Measurements from ENCODE around the gene FBXO21. TPM values are rescaled to one million over a fixed set of nuclear protein-coding genes. Genes with fewer than 3 reads are reported as not detected.

The FBXO21 gene
- total RNA-seq, 2 experiments from 2014 or later: 34.4 to 60.8 TPM

DNA sequence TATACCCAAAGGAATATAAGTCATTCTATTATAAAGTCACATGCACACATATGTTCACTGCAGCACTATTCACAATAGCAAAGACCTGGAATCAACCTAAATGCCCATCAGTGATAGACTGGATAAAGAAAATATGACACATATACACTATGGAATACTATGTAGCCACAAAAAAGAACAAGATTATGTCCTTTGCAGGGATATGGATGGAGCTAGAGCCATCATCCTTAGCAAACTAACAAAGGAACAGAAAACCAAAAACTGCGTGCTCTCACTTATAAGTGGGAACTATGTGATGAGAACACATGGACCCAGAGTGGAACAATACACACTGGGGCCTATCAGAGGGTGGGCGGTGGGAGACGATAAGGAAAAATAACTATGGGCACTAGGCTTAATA, 21.3 kb downstream of the FBXO21 start:
- intact Hi-C loops (cut with micrococcal nuclease; ENCODE audit: unreplicated experiment): no loop called here
- H4K20me1 ChIP-seq (ENCODE audit: insufficient read depth, low read length): no peaks in the 10 kb centered on the region
- no peaks in the 10 kb centered on the region for H3K4me1 ChIP-seq (ENCODE audit: insufficient read depth, low read length, poor library complexity, severe bottlenecking)
- no peaks in the 10 kb centered on the region for H3K9me3 ChIP-seq (ENCODE audit: low read length)
- H3K79me2 ChIP-seq (ENCODE audit: insufficient read depth, low read depth, low read length): no peaks in the 10 kb centered on the region
- H3K36me3 ChIP-seq (ENCODE audit: insufficient read depth, low read length): peaks cover 96% of the 10 kb centered on the region
- ChIA-PET POLR2A (no interaction called here), CTCF (ENCODE audit: unreplicated experiment) (no interaction called here)
- no peak overlapping the region for H3K4me3 ChIP-seq (ENCODE audit: low read depth, low read length, poor library complexity, severe bottlenecking)
- H3K9me2 ChIP-seq (ENCODE audit: insufficient read depth, low read length): no peaks in the 10 kb centered on the region
- TF ChIP-seq EZH2phosphoT487 (IDR thresholded peaks at IDR 0.05; ENCODE audit: borderline replicate concordance, low read depth, low read length): no peak
- TF ChIP-seq, protein P1, sequence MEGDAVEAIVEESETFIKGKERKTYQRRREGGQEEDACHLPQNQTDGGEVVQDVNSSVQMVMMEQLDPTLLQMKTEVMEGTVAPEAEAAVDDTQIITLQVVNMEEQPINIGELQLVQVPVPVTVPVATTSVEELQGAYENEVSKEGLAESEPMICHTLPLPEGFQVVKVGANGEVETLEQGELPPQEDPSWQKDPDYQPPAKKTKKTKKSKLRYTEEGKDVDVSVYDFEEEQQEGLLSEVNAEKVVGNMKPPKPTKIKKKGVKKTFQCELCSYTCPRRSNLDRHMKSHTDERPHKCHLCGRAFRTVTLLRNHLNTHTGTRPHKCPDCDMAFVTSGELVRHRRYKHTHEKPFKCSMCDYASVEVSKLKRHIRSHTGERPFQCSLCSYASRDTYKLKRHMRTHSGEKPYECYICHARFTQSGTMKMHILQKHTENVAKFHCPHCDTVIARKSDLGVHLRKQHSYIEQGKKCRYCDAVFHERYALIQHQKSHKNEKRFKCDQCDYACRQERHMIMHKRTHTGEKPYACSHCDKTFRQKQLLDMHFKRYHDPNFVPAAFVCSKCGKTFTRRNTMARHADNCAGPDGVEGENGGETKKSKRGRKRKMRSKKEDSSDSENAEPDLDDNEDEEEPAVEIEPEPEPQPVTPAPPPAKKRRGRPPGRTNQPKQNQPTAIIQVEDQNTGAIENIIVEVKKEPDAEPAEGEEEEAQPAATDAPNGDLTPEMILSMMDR (conservative IDR thresholded peaks at IDR 0.05; ENCODE audit: low read length): no peak
- no peak overlapping the region for H3K27ac ChIP-seq (ENCODE audit: low read depth, low read length, poor library complexity, severe bottlenecking)
- no peak overlapping the region for H2AFZ ChIP-seq (ENCODE audit: low read length)
- DNase-seq (ENCODE audit: low spot score): no peak
- no peak overlapping the region for H3K4me2 ChIP-seq (ENCODE audit: low read length)
- no TSS peak for BruUV-seq (replicated peaks)

DNA sequence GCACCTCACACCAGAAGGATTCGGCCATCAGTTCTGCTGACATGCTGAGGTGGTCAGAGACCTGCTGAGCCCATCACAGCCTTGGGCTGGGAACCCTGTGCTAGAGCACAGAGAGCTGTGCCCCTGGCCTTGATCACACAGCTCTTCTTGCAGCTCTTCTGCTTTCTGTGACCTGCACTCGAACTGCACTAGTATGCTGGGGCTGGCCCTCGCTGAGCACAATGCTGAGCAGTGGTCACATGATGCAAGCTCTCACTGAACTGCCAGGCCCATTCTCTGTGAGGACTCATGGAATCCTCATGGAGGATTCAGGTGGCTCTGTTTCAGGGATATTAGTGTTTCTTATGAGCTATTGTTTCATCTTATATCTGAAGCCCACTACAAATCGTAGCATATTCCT, 22.5 kb downstream of the FBXO21 start:
- intact Hi-C loops (cut with micrococcal nuclease; ENCODE audit: unreplicated experiment): no loop called here
- H3K4me3 ChIP-seq (ENCODE audit: low read depth, low read length, poor library complexity, severe bottlenecking): no peak overlapping the region
- no peaks in the 10 kb centered on the region for H3K9me2 ChIP-seq (ENCODE audit: insufficient read depth, low read length)
- H2AFZ ChIP-seq (ENCODE audit: low read length): no peak overlapping the region
- ChIA-PET CTCF (ENCODE audit: unreplicated experiment) (no interaction called here), POLR2A (no interaction called here)
- no TSS peak for BruUV-seq (replicated peaks)
- peaks cover 96% of the 10 kb centered on the region for H3K36me3 ChIP-seq (ENCODE audit: insufficient read depth, low read length)
- H3K4me1 ChIP-seq (ENCODE audit: insufficient read depth, low read length, poor library complexity, severe bottlenecking): no peaks in the 10 kb centered on the region
- H3K27ac ChIP-seq (ENCODE audit: low read depth, low read length, poor library complexity, severe bottlenecking): no peak overlapping the region
- no peak overlapping the region for H3K4me2 ChIP-seq (ENCODE audit: low read length)
- no peaks in the 10 kb centered on the region for H3K79me2 ChIP-seq (ENCODE audit: insufficient read depth, low read depth, low read length)
- no peaks in the 10 kb centered on the region for H3K9me3 ChIP-seq (ENCODE audit: low read length)
- TF ChIP-seq, protein P1 (conservative IDR thresholded peaks at IDR 0.05; ENCODE audit: low read length): no peak
- TF ChIP-seq EZH2phosphoT487 (IDR thresholded peaks at IDR 0.05; ENCODE audit: borderline replicate concordance, low read depth, low read length): no peak
- H4K20me1 ChIP-seq (ENCODE audit: insufficient read depth, low read length): no peaks in the 10 kb centered on the region
- DNase-seq (ENCODE audit: low spot score): no peak

DNA sequence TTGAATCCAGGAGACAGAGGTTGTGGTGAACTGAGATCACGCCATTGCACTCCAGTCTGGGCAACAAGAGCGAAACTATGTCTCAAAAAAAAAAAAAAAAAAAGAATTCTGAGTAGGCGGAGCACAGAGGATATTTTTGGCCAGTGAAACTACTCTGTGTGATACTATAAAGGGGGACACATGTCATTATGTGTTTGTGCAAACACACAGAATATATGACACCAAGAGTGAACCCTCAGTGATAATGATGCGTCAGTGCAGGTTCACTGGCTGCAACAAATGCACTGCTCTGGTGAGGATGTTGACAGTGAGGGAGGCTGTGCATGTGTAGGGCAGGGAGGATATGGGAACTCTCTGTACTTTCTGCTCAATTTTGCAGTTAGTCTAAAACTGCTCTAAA, 24.2 kb downstream of the FBXO21 start:
- ChIA-PET CTCF (ENCODE audit: unreplicated experiment) (no interaction called here), POLR2A (no interaction called here)
- no peaks in the 10 kb centered on the region for H4K20me1 ChIP-seq (ENCODE audit: insufficient read depth, low read length)
- peaks cover 96% of the 10 kb centered on the region for H3K36me3 ChIP-seq (ENCODE audit: insufficient read depth, low read length)
- DNase-seq (ENCODE audit: low spot score): no peak
- no peaks in the 10 kb centered on the region for H3K9me3 ChIP-seq (ENCODE audit: low read length)
- no peaks in the 10 kb centered on the region for H3K4me1 ChIP-seq (ENCODE audit: insufficient read depth, low read length, poor library complexity, severe bottlenecking)
- H3K79me2 ChIP-seq (ENCODE audit: insufficient read depth, low read depth, low read length): no peaks in the 10 kb centered on the region
- no peak overlapping the region for H3K4me3 ChIP-seq (ENCODE audit: low read depth, low read length, poor library complexity, severe bottlenecking)
- TF ChIP-seq EZH2phosphoT487 (IDR thresholded peaks at IDR 0.05; ENCODE audit: borderline replicate concordance, low read depth, low read length): no peak
- TF ChIP-seq, protein P1 (conservative IDR thresholded peaks at IDR 0.05; ENCODE audit: low read length): no peak
- H3K27ac ChIP-seq (ENCODE audit: low read depth, low read length, poor library complexity, severe bottlenecking): no peak overlapping the region
- no TSS peak for BruUV-seq (replicated peaks)
- intact Hi-C loops (cut with micrococcal nuclease; ENCODE audit: unreplicated experiment): no loop called here
- H3K4me2 ChIP-seq (ENCODE audit: low read length): no peak overlapping the region
- no peak overlapping the region for H2AFZ ChIP-seq (ENCODE audit: low read length)
- no peaks in the 10 kb centered on the region for H3K9me2 ChIP-seq (ENCODE audit: insufficient read depth, low read length)

Data from OCI-LY7 (cell line).